Kasumi-1 (cell line): ENCODE measurements around the gene ADARB1.

Experiments
- DNase-seq, 2 experiments: peaks; one replicate each; lab custom pipeline; 2025; lab: John Stamatoyannopoulos, UW

The ADARB1 gene

GRCh38 chr21:45252448-45252925 is 178.1 kb downstream of the ADARB1 start:
- no peak for DNase-seq

- DNase-seq = no peak
These were observed 178.8 kb downstream of the ADARB1 start for GRCh38 chr21:45253180-45253579.

- DNase-seq = no peak
These were observed 179.5 kb downstream of the ADARB1 start for GRCh38 chr21:45253633-45254459.

GRCh38 chr21:45254460-45254930 is 180.1 kb downstream of the ADARB1 start:
- DNase-seq = no peak

GRCh38 chr21:45255381-45256020 is 181.1 kb downstream of the ADARB1 start:
- no peak for DNase-seq

GRCh38 chr21:45256021-45256911 is 181.9 kb downstream of the ADARB1 start:
- no peak for DNase-seq

GRCh38 chr21:45256912-45257672 is 182.7 kb downstream of the ADARB1 start:
- DNase-seq = peak in 1 of 2 experiments; percentile 16

GRCh38 chr21:45257673-45258341 is 183.4 kb downstream of the ADARB1 start:
- no peak for DNase-seq

- DNase-seq = no peak
These were observed 184.1 kb downstream of the ADARB1 start for GRCh38 chr21:45258466-45258865.

GRCh38 chr21:45259206-45259840 is 184.9 kb downstream of the ADARB1 start:
- DNase-seq = no peak

GRCh38 chr21:45260191-45260825 is 185.9 kb downstream of the ADARB1 start:
- no peak for DNase-seq

GRCh38 chr21:45261093-45261492 is 186.7 kb downstream of the ADARB1 start:
- DNase-seq = no peak

GRCh38 chr21:45262041-45262581 is 187.7 kb downstream of the ADARB1 start:
- no peak for DNase-seq

GRCh38 chr21:45262616-45263015 is 188.2 kb downstream of the ADARB1 start:
- DNase-seq = no peak

GRCh38 chr21:45263534-45263933 is 189.2 kb downstream of the ADARB1 start:
- no peak for DNase-seq

GRCh38 chr21:45264146-45264911 is 189.9 kb downstream of the ADARB1 start:
- DNase-seq = no peak

- no peak for DNase-seq
These were observed 190.6 kb downstream of the ADARB1 start for GRCh38 chr21:45264912-45265515.
